PC-9 (cell line): ENCODE measurements around the gene SF3A2. TPM values are rescaled to one million over a fixed set of nuclear protein-coding genes. Genes with fewer than 3 reads are reported as not detected.
A peak's percentile ranks its signal among the peaks of the same experiment; 100 is the strongest.

Experiments
- BruUV-seq: library from RNA; stranded (reverse); fragments of 400-500 nt; replicated peaks from 2 replicates; lab custom pipeline; 2021; lab: Mats Ljungman, UMichigan
- CTCF ChIA-PET: fragments of 300-600 bp; sonication (Branson Sonifier 250); formaldehyde crosslinking; loops from one replicate; lab custom pipeline; 2022; ENCODE audit warnings: antibody characterized with exemption; lab: Charles Lee
- POLR2A ChIA-PET: fragments of 300-600 bp; sonication (Branson Sonifier 250); formaldehyde crosslinking; loops from one replicate; lab custom pipeline; 2022; ENCODE audit warnings: antibody characterized with exemption; ENCODE audit not compliant: unreplicated experiment; lab: Charles Lee
- DNase-seq, 2 experiments: peaks; one replicate each; pipeline versions ENCODE4 v3.0.0 to v3.0.0-alpha.2; 2015 to 2022; ENCODE audit warnings: mixed read lengths in 1 of 2
- H2AFZ ChIP-seq: fragments of 200-600 bp; sonication (generic); 2 replicates; pipeline ENCODE4 v1.8.1; 2017; ENCODE audit warnings: antibody characterized with exemption
- H3F3A ChIP-seq: fragments of 200-600 bp; sonication (generic); 2 replicates; pipeline ENCODE4 v1.8.1; 2017; ENCODE audit warnings: antibody characterized with exemption, mild to moderate bottlenecking, low read depth; ENCODE audit not compliant: insufficient read depth
- H3K27ac ChIP-seq: fragments of 200-600 bp; sonication (generic); 2 replicates; pipeline ENCODE4 v1.6.1; 2016; ENCODE audit warnings: mixed run types
- H3K27me3 ChIP-seq: fragments of 200-600 bp; sonication (generic); 2 replicates; pipeline ENCODE4 v1.6.1; 2016; ENCODE audit warnings: low read depth, mixed run types; ENCODE audit not compliant: insufficient read depth
- H3K36me3 ChIP-seq: fragments of 200-600 bp; sonication (generic); 2 replicates; pipeline ENCODE4 v1.6.1; 2016; ENCODE audit warnings: low read depth, mixed run types
- H3K4me1 ChIP-seq: fragments of 200-600 bp; sonication (generic); replicated peaks from 2 replicates; pipeline ENCODE4 v1.6.1; 2016; ENCODE audit warnings: mixed run types; ENCODE audit not compliant: insufficient read depth
- H3K4me2 ChIP-seq: fragments of 200-600 bp; sonication (generic); 2 replicates; pipeline ENCODE4 v1.6.1; 2017; ENCODE audit warnings: mixed run types
- H3K4me3 ChIP-seq: fragments of 200-600 bp; sonication (generic); 2 replicates; pipeline ENCODE4 v1.6.1; 2016; ENCODE audit warnings: mixed run types
- H3K79me2 ChIP-seq: fragments of 200-600 bp; sonication (generic); 2 replicates; pipeline ENCODE4 v1.6.1; 2017; ENCODE audit warnings: low read depth, mixed run types
- H3K9me2 ChIP-seq: fragments of 200-600 bp; sonication (generic); 2 replicates; pipeline ENCODE4 v1.8.1; 2017; ENCODE audit warnings: mild to moderate bottlenecking; ENCODE audit not compliant: insufficient read depth
- H3K9me3 ChIP-seq: fragments of 200-600 bp; sonication (generic); 2 replicates; pipeline ENCODE4 v1.8.1; 2016; ENCODE audit warnings: low read depth; ENCODE audit not compliant: insufficient read depth
- H4K20me1 ChIP-seq: fragments of 200-600 bp; sonication (generic); 2 replicates; pipeline ENCODE4 v1.8.1; 2017; ENCODE audit not compliant: insufficient read depth
- CTCF ChIP-seq: fragments of 200-600 bp; sonication (generic); conservative IDR thresholded peaks from 2 replicates; pipeline ENCODE4 v1.6.1; 2017; ENCODE audit warnings: mixed run types, antibody characterized with exemption, mild to moderate bottlenecking, moderate library complexity
- EZH2 ChIP-seq: fragments of 200-600 bp; sonication (generic); IDR thresholded peaks from 2 replicates; pipeline ENCODE4 v1.8.0; 2017; ENCODE audit warnings: antibody characterized with exemption, low read depth
- intact Hi-C: fragments of 100-400 bp; cut with micrococcal nuclease; formaldehyde crosslinking; loops from one replicate; pipeline ENCODE4 v1.10.0; 2022; ENCODE audit not compliant: unreplicated experiment
- total RNA-seq: library from RNA; stranded (reverse); gene quantifications from 2 replicates; pipeline ENCODE4 v1.2.3, GENCODE V29; 2021

Gene SF3A2
- total RNA-seq, 1 experiment from 2014 or later, result 83.0 TPM

- intact Hi-C loops, result loop anchor here (1.0 to 10.0 kb wide), 3 partner anchors 80 to 229 kb away; no protein-coding TSS in a partner anchor
- Histone ChIP-seq H3K36me3 (no peaks in the 10 kb centered on the region), H3K9me3 (no peaks in the 10 kb centered on the region), H3K27ac (peak overlapping the region; percentile 83; the same call in 1 of the 2 replicates), H3K9me2 (no peaks in the 10 kb centered on the region), H2AFZ (peak overlapping the region; percentile 67; the same call in 1 of the 2 replicates), H3K79me2 (peaks cover 67% of the 10 kb centered on the region), H3F3A (peaks cover 9% of the 10 kb centered on the region; the same call in 1 of the 2 replicates), H3K4me3 (peak overlapping the region; percentile 82), H3K4me1 (peaks cover 15% of the 10 kb centered on the region), H3K27me3 (no peaks in the 10 kb centered on the region), H4K20me1 (peaks cover 38% of the 10 kb centered on the region), H3K4me2 (peak overlapping the region; percentile 93)
- no TSS peak for BruUV-seq
- TF ChIP-seq EZH2, result no peak
- no peak for TF ChIP-seq CTCF
- no peak for DNase-seq
- CTCF ChIA-PET, result no interaction called here
- POLR2A ChIA-PET, result interaction anchor here (0.6 to 0.7 kb wide), 2 partner anchors 86 to 240 kb away, joined by 3 to 4 read pairs; partner anchors contain the start of gene GADD45B
Observed at GRCh38 chr19:2236064-2236313, 635 bp upstream of the SF3A2 start.

- ChIA-PET CTCF (no interaction called here), POLR2A (no interaction called here)
- Histone ChIP-seq H3K36me3 (no peaks in the 10 kb centered on the region), H3F3A (peaks cover 9% of the 10 kb centered on the region; the same call in 1 of the 2 replicates), H3K79me2 (peaks cover 80% of the 10 kb centered on the region), H2AFZ (peak overlapping the region; percentile 85), H3K9me2 (no peaks in the 10 kb centered on the region), H3K9me3 (no peaks in the 10 kb centered on the region), H3K27ac (peak overlapping the region; percentile 83), H3K4me2 (peak overlapping the region; percentile 93), H4K20me1 (peaks cover 49% of the 10 kb centered on the region), H3K4me1 (peaks cover 15% of the 10 kb centered on the region), H3K4me3 (peak overlapping the region; percentile 82), H3K27me3 (no peaks in the 10 kb centered on the region)
- no TSS peak for BruUV-seq
- DNase-seq, result no peak
- no peak for TF ChIP-seq EZH2
- no peak for TF ChIP-seq CTCF
- intact Hi-C loops, result loop anchor here (10.0 kb wide), 1 partner anchor 228 kb away; no protein-coding TSS in a partner anchor
Observed at GRCh38 chr19:2237051-2237868, 636 bp downstream of the SF3A2 start.

GRCh38 chr19:2237869-2238153 is 1.2 kb downstream of the SF3A2 start:
- Histone ChIP-seq H3K36me3 (no peaks in the 10 kb centered on the region), H3F3A (peaks cover 9% of the 10 kb centered on the region; the same call in 1 of the 2 replicates), H2AFZ (no peak overlapping the region), H3K79me2 (peaks cover 85% of the 10 kb centered on the region), H3K4me3 (peak overlapping the region; percentile 82), H3K27ac (0 out of 2 replicates have a peak overlapping the region, but pooled peaks have one; percentile 83), H4K20me1 (peaks cover 55% of the 10 kb centered on the region), H3K4me2 (peak overlapping the region; percentile 93), H3K9me2 (no peaks in the 10 kb centered on the region), H3K4me1 (peaks cover 15% of the 10 kb centered on the region), H3K27me3 (no peaks in the 10 kb centered on the region), H3K9me3 (no peaks in the 10 kb centered on the region)
- ChIA-PET POLR2A (interaction anchor here (0.5 kb wide), 1 partner anchor 550 kb away, joined by 3 read pairs; no protein-coding TSS in a partner anchor), CTCF (interaction anchor here (0.9 kb wide), 1 partner anchor 399 kb away, joined by 10 read pairs; no protein-coding TSS in a partner anchor)
- intact Hi-C loops, result loop anchor here (10.0 kb wide), 1 partner anchor 227 kb away; no protein-coding TSS in a partner anchor
- no peak for DNase-seq
- no peak for TF ChIP-seq EZH2
- no peak for TF ChIP-seq CTCF
- BruUV-seq, result TSS peak; percentile 57
